Panc1 (cell line): Measurements from ENCODE around the gene ADCK2.

Experiments
- CTCF ChIP-seq: fragments of 450-650 bp; IDR thresholded peaks from 2 replicates; pipeline ENCODE4 v1.5.1; 2017; ENCODE audit warnings: mild to moderate bottlenecking
- REST ChIP-seq, 2 experiments: IDR thresholded peaks; 2 replicates each; pipeline ENCODE4 v1.6.1; 2011 to 2012; ENCODE audit warnings: low read depth in 2 of 2, control low read depth in 1 of 2, low read length in 1 of 2, mild to moderate bottlenecking in 1 of 2, moderate library complexity in 1 of 2; ENCODE audit not compliant: insufficient read depth in 1 of 2

DNA sequence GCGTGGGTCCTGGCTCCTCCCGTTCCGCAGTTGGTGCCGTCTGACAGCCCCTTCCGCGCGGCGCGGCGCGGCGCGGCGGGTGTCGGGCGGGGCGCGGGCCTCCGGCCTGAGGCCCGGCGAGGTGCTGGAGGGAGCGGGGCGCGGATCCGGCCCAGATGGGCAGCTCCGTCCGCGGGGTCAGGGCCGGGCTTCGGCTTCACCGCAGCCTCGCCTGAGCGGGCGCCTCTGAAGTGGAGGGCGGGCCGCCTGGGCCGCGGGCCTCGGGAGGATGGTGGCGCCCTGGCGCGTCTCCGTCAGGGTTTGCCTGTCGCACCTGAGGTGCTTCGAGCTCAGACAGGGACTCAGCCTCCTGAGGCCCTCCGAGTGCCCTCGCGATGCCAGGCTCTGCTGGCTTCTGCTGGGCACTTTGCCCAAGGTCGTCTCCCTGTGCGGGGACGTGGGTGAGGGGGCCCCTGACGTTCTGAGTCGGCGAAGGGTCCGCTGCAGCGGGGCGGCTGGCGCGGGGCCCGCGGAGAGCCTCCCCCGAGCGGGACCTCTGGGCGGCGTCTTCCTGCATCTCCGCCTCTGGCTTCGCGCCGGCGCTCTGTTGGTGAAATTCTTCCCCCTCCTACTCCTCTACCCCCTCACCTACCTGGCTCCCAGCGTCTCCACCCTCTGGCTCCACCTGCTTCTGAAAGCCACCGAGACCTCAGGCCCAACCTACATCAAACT, 473 bp downstream of the ADCK2 start:
- TF ChIP-seq CTCF (peak; percentile 14; the same call in 1 of the 2 replicates), REST (IDR thresholded peaks at IDR 0.05; ENCODE audit: insufficient read depth in 1 of 2, low read depth in 2 of 2, low read length in 1 of 2) (no peak)
